Measurements from ENCODE around the gene ELMO1.

GRCh38 chr7:37282927-37283326 is 165.7 kb downstream of the ELMO1 start:
- no peak for TF ChIP-seq POLR2AphosphoS5 (IDR thresholded peaks at IDR 0.05; ENCODE audit: low read depth, low read length)
- no peak for TF ChIP-seq TAF1 (IDR thresholded peaks at IDR 0.05; ENCODE audit: borderline replicate concordance, low read depth, low read length)
- TF ChIP-seq POLR2A (IDR thresholded peaks at IDR 0.05; ENCODE audit: low read depth, low read length), result no peak

Measured in GM12892 (cell line).